ENCODE results near the gene COG5. TPM values are rescaled to one million over a fixed set of nuclear protein-coding genes. Genes with fewer than 3 reads are reported as not detected.

The COG5 gene
- total RNA-seq, 1 donor from 2014 or later = 55.2 TPM

- DNase-seq (ENCODE audit: low read depth) = peak; percentile 55
These were observed 100.3 kb downstream of the COG5 start for GRCh38 chr7:107463139-107464078.

- no peak for DNase-seq (ENCODE audit: low read depth)
These were observed 101.7 kb downstream of the COG5 start for GRCh38 chr7:107461938-107462533.

GRCh38 chr7:107453388-107453787 lies 110.3 kb downstream of the COG5 start:
- no peak for DNase-seq (ENCODE audit: low read depth)

- no peak for DNase-seq (ENCODE audit: low read depth)
These were observed 112.8 kb downstream of the COG5 start for GRCh38 chr7:107450970-107451369.

- DNase-seq (ENCODE audit: low read depth) = peak; percentile 7
These were observed 116.7 kb downstream of the COG5 start for GRCh38 chr7:107446988-107447387.

GRCh38 chr7:107446531-107446930 lies 117.2 kb downstream of the COG5 start:
- DNase-seq (ENCODE audit: low read depth) = no peak

- no peak for DNase-seq (ENCODE audit: low read depth)
These were observed 121.0 kb downstream of the COG5 start for GRCh38 chr7:107442678-107443077.

GRCh38 chr7:107441581-107442422 lies 121.9 kb downstream of the COG5 start:
- DNase-seq (ENCODE audit: low read depth) = no peak

GRCh38 chr7:107439025-107439424 lies 124.7 kb downstream of the COG5 start:
- no peak for DNase-seq (ENCODE audit: low read depth)

- no peak for DNase-seq (ENCODE audit: low read depth)
These were observed 128.0 kb downstream of the COG5 start for GRCh38 chr7:107435749-107436148.

GRCh38 chr7:107432261-107432660 lies 131.5 kb downstream of the COG5 start:
- no peak for DNase-seq (ENCODE audit: low read depth)

- no peak for DNase-seq (ENCODE audit: low read depth)
These were observed 133.7 kb downstream of the COG5 start for GRCh38 chr7:107430057-107430456.

GRCh38 chr7:107428642-107429041 lies 135.1 kb downstream of the COG5 start:
- no peak for DNase-seq (ENCODE audit: low read depth)

- DNase-seq (ENCODE audit: low read depth) = no peak
These were observed 136.3 kb downstream of the COG5 start for GRCh38 chr7:107427462-107427861.

GRCh38 chr7:107414198-107414597 lies 149.5 kb downstream of the COG5 start:
- DNase-seq (ENCODE audit: low read depth) = no peak

GRCh38 chr7:107408349-107408748 lies 155.4 kb downstream of the COG5 start:
- no peak for DNase-seq (ENCODE audit: low read depth)

- DNase-seq (ENCODE audit: low read depth) = no peak
These were observed 158.2 kb downstream of the COG5 start for GRCh38 chr7:107405559-107405958.

- no peak for DNase-seq (ENCODE audit: low read depth)
These were observed 158.8 kb downstream of the COG5 start for GRCh38 chr7:107404740-107405537.

- no peak for DNase-seq (ENCODE audit: low read depth)
These were observed 165.6 kb downstream of the COG5 start for GRCh38 chr7:107398161-107398560.

GRCh38 chr7:107396990-107397389 lies 166.7 kb downstream of the COG5 start:
- peak; percentile 7 for DNase-seq (ENCODE audit: low read depth)

- DNase-seq (ENCODE audit: low read depth) = no peak
These were observed 167.6 kb downstream of the COG5 start for GRCh38 chr7:107396081-107396480.
